Stimulated activated naive CD4-positive, alpha-beta T cell treated with Interleukin-2 at 50 U/mL for 16 hours (primary cell): ENCODE data around the gene QTRT2.

Source experiments
- DNase-seq: peaks from one replicate; lab custom pipeline; 2025; lab: John Stamatoyannopoulos, UW

QTRT2 gene

DNA sequence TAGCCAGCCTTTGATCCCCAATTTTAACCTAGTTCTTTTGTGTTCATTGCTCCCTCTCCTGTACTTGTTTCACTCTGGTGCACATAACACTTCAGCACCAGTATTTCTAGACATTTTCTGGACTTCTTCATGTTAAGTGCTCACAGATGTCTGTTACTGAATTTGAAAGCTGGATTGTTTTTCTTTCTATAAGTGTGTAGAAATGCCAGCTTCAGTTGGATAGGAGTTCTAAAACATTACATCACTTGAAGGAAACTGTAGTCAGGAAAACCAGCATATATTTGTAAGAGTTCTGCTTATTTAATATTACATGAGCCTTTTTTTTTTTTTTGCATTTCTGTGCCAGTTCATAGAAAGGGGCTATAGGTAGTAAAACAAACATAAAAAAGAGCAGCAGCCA lies 21.6 kb downstream of the QTRT2 start:
- DNase-seq: no peak

DNA sequence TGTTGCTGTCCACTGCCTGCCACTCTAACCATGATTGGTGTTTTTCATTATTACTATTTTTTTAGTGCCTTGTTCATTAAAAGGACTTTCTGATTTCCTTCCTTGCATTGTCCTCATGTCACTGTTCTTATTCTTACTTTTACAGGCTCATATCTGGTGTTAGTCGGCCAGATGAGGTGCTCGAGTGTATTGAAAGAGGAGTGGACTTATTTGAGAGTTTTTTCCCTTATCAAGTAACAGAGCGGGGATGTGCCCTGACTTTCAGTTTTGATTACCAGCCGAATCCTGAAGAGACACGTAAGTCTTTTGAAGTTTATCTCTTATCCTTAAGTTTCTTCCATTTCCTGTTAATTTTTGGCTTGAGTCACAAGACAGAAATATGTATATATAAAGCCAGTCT lies 23.2 kb downstream of the QTRT2 start:
- DNase-seq: no peak

DNA sequence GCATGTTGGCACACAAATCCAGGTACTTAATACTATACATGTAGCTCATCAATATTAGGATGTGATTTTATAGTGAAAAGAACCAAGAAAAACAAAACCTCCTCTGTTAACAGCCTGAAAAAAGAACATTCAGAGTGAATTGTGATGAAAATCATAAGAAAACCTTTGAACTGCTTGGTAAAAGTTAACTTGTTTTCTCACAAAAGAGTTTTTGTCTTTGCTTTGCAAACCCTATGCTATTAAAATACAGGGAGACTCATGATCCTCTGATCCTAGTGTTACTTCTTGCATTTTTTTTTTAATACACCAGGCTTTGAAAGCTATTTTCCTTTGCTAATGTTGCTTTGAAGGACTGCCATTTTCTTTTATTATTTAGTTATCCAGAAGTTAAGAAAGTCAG lies 23.7 kb downstream of the QTRT2 start:
- no peak for DNase-seq

DNA sequence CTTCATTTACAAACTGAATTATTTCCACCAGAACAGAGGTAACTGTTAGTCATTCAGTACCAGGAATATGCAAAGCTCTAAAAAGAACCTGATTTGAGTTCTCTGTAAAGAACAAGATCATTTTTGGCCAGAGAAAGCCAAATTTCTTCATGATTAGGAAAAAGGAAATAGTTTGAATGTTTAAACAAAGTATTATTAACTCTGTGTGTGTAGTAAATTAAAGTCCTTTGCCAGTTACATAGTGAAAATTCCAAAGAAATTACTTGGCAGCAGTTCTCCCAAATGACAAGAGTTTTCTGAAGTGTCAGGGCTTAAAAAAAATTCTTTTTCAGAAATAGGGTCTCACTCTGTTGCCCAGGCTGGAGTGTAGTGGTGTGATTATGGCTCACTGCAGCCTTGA lies 24.5 kb downstream of the QTRT2 start:
- DNase-seq: no peak

DNA sequence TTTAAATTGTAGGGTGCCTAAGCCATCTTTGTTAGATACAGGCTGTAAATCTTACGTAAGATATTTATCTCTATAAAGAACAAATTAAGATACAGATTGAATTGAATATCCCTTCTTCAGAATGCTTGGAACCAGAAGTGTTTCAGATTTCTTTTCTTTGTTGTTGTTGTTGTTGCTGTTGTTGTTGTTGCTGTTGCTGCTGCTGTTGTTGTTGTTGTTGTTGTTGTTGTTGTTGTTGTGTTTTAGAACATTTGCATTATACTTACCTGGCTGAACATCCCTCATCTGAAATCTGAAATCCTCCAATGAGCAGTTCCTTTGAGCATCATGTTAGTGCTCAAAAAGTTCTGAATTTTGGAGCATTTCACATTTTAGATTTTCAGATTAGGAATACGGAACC lies 26.6 kb downstream of the QTRT2 start:
- no peak for DNase-seq

DNA sequence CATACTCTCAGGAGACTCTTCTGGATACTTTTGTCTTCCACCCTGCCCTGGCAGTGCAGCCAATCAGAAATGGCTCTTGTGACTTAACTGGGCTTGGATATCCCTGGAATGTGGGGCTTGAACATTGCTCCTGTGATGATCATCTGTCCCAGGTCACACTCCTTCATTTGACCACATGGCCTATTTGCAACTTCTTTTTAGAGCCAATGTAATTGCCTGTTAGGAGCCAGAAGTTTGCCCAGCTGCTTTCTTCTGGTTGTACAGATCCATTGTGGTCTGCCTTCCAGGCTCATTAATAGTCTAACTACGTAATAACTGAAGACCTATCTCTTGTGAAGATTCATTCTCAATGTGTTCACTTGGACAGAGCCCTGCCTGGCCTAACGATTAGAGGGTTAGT lies 29.8 kb downstream of the QTRT2 start:
- no peak for DNase-seq

DNA sequence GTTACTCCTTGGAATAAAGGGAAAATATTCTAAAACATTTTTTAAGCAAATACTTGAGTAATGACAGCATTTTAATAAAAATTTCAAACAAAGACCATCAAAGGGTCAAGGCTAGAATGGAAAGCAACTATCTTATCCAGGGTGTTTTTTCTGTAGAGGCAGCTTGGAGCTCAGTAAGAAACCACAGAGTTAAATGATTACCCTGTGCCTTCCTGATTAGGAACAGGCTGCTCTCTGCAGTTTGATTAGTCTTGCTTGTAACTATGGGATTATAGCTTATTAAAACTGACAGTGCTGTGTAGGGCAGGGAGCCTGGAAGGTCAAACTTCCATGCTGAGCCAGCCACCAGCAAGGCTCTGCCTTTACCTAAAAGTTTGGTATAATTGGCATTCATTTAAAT lies 33.1 kb downstream of the QTRT2 start:
- no peak for DNase-seq

DNA sequence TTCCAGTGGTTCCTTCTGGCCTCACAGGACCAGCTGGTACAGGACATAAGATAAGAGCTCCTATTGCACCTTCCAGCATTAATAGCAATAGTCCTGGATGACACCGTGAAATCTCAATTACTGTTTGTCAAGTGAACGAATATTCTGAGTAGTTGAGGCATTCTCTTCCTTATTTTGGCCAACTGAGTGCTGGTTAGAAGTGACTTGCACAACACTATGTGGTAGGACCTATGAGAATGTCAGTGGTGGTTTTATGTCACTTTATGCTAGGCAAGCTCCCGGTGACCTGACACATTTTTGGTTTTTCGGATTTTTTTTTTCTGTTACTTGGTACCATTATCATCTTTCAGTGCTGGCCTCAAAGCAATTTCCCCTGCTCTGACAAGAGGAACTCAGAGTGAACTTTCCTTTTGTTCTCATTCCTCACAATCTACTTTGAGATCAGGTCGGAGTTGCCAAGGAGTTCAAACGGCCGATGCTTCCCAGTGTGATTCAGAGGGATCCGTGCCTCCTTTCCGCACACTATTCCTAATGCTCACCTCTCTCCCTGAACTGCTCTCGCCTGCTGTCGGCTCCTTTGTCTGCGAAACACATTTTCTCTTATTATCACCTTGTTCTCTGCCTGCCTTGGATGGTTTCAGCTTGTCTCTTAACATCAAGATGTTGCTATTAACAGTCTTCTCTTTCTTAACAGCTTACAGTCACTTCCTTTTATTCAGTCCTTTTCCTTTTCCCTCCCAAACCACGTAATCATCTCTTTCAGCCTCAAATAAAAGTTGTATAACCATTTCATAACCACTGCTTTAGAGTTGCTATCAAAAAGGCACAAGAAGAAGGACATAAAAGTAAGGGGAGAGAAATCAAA lies 35.8 kb downstream of the QTRT2 start:
- no peak for DNase-seq

DNA sequence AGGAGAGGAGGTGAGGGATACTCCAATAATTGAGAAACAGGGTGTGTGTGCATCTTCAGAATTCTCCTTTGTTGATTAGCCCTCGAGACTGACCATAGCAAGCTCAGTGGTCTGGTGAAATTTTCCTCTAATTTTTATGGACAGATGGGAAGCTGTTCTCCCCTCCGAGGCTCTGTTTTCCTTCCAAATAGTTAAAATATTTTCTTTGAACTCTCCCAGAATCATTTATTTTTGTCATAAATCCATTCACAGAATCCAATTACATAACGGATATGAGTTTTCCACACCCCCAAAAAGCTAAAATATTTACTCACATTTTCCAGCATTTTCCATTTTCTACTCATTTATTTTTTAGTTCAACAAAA lies 36.5 kb downstream of the QTRT2 start:
- no peak for DNase-seq

DNA sequence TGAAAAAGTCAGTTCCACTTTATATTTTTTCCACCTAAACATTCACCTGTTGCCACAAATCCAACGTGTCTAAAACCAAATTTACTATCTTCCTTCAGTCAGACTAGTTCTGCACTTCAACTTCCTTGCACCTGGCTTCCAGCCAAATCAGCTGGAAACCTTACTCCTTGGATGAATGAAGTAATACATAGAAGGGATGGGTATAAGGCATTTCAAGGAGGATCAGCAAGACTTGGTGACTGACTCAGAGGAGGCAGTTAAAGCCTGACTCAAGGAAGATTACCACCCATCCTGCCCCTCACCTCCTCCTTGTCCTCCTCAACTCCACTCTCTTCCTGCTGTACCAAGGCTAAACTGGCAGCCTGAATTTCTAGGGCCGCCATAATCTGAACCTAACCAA lies 37.1 kb downstream of the QTRT2 start:
- no peak for DNase-seq

DNA sequence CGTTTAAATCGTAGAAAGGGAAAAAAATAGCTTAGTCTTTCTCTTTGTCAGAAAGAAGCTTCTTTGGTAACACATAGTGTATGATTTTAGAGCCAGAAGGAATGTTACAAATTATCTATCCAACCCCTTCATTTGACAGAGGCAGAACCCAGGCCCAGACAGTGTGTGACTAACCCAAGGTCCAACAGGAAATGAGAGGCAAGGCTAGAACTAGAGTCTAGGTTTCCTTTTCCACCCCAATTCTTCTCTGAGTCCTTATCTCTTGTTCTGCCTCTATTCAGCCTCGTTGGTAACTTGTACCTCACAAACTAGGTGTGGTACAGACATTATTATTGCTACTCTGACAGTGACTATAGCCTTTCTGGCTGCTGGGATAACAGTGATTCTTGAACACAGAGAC lies 39.3 kb downstream of the QTRT2 start:
- no peak for DNase-seq

DNA sequence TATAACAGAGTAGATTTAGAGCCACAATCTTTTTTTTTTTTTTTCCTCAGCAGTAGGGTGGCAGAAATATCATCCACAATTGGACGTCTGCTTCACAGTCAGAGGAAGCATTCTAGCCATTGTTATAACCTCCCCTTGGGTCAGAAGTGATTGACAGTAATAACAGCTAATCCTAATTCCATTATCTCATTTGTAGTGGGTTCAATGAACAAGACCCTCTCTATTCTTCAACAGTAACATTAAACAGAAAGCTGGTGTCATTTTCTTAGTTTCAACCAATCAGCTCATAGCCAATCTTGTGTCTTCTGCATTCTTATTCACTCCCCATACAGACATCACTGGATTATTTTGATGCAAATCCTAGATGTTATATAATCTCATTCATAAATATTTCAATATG lies 44.6 kb downstream of the QTRT2 start:
- DNase-seq: no peak

DNA sequence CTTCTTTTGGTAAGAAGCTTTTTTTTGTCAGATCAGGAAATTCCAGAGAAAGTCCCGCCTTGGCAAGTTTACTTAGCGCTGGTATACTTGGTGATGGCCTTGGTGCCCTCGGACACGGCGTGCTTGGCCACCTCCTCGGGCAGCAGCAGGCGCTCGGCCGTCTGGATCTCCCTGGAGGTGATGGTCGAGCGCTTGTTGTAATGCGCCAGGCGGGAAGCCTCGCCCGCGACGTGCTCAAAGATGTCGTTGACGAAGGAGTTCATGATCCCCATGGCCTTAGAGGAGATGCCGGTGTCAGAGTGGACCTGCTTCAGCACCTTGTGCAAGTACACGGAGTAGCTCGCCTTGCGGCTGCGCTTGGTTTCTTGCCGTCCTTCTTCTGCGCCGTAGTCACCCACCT lies 46.6 kb downstream of the QTRT2 start:
- no peak for DNase-seq

DNA sequence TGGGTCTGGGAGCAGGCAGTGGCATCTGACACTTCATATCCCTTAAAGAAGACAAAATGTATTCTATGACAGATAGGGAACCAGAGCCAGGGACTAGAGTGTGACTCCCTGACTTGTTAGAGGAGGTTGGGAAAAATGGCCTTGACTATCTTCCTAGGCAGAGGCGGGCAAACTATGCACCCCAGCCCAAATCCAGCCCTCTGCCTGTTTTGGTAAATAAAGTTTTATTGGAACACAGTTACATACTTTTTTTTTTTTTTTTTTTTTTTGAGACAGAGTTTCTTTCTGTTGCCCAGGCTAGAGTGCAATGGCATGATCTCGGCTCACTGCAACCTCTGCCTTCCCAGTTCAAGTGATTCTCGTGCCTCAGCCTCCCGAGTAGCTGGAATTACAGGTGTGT lies 47.3 kb downstream of the QTRT2 start:
- no peak for DNase-seq

DNA sequence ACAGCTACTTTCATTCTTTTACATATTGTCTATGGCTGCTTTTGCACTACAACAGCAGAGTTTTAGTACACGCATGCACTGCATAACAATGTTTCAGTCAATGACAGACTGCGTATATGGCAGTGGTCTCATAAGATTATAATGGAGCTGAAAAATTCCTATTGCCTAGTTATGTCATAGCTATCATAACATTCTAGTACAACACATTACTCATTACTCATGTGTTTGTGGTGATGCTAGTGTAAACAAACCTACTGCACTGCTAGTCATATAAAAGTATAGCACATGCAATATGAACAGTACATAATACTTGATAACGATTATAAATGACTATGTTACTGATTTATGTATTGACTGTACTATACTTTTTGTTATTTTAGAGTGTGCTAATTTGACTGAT lies 47.9 kb downstream of the QTRT2 start:
- no peak for DNase-seq

DNA sequence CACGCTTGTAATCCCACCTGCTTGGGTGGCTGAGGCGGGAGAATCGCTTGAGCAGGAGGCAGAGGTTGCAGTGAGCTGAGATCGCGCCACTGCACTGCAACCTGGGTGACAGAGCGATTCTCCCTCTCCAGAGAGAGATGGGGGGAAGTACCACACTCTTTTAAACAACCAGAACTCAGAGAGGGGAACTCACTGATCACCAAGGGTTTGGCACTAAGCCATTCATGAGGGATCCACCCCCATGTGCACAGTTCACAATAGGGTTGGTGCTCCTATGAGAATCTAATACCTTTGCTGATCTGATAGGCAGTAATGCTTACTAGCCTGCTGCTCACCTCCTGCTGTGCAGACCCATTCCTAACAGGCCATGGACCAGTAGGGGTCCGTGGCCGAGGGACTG lies 51.6 kb downstream of the QTRT2 start:
- DNase-seq: no peak

DNA sequence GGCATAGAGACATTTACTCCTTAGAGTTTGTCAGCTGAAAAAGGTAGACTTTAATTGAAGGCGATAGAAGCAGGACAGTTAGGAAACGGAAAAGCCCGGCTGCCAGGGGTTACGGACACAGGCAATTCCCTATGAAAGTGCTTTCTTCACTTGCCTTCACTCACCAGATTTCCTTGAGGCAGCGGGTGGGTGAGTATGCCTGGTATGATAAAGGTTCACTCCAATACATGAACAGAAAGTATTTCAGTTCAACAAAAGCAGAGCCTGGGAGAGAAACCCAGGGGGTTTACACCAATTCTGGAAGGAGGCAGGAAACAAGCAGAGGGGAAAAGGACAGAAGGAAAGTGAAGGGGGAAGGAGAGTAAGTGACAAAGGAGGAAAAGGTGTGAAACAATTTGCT lies 53.9 kb downstream of the QTRT2 start:
- DNase-seq: no peak

DNA sequence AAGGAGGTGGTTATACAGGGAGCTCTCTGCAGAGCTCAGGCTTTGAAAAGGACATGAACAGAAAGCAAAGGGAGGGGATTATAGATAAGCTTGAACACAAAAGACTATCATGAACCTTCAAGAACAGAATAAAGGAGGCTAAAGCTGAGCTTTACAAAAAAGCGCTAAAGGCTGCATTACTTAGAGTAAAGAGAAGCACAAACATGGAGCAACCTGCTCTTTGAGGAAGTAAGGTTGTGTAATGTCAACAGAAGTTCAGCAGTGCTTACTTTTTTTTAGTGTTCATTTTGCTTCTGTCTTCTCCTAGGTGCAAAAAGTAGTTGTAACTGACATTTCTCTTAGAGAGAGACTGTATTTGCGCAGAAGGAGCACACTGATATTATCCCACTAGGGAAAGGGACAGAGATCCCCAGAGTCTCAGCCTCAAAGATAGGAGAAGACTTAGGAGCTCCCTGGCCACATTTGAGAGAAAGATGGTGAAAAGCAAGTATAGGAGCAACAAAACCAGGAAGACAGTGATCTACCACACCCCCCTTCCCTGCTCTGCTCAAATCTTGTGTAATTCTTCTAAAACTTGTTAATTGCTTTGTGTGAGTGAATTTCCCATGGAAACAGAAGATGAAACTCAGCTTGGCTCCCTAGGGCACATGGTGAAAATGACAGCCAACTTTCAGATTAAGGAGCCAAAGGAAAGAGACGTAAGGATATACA lies 54.7 kb downstream of the QTRT2 start:
- no peak for DNase-seq

DNA sequence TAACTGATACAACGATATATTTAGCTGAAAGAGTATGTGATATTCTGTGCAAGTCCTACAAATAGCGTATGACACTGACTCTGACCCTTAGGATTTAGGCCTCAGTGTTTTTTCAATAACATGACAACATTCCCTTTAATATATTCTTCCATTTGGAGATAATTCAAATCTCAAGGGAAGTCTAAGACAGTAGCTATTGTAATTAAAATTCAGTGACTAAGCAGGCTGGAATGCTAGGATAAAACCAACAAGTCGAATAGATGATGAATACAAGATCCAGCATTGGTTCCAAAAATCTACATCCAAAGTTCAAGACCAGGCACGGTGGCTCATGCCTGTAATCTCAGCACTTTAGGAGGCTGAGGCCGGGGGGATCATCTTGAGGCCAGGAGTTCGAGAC lies 56.2 kb downstream of the QTRT2 start:
- no peak for DNase-seq

DNA sequence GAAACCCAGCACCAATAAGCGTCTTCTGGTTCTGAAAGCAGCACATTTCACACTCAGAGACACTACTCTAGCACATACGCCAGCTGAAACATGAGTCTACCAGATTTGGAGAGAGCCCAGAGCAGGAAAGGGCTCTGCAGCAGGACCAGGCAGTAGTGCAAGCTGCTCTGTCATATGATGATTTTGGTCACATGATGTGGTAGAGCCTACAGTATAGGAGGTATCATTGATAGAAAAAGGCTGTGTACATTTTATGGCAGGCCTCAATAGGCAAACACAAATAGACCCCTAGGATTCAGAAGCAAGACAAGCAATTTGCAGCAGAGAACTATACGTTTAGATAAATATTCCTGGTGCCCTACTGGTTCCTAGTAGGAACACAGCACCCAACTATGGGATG lies 58.2 kb downstream of the QTRT2 start:
- DNase-seq: no peak

DNA sequence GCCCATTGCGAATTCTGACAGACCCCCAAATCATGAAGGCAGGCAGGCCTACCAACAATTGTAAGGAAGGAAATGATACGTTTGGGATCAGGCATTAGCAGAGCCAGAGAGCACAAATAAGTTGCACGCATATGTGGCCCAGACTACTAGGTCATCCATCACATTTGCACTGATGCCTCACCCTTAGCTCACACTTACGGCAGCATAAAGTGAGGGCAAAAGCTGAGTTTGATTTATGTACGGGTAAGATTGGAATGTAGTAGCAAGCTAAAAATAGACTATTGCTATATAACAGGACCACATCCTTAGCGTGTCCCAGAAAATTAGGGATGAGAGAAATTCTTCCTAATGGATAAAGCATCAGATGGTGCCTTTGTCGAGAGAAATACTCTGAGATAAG lies 58.6 kb downstream of the QTRT2 start:
- no peak for DNase-seq

DNA sequence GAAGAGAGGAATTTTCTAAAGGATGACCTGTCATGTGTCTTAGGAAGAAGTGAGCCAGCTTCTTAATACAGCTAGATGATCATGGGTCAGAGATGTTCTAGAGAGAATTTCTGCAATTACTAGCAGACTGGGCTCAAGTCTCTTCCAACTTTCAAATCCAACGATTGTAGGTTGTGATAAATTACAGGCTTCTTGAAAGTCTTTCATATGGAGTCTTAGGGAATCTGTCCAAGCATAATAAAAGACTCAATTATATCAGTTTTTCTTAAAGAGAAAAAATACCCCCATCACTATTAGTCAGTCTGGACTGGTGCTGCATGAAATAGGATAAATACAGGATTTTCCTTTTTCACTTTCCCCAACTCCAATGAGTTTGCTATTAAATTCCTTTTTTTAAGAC lies 63.2 kb downstream of the QTRT2 start:
- DNase-seq: no peak

DNA sequence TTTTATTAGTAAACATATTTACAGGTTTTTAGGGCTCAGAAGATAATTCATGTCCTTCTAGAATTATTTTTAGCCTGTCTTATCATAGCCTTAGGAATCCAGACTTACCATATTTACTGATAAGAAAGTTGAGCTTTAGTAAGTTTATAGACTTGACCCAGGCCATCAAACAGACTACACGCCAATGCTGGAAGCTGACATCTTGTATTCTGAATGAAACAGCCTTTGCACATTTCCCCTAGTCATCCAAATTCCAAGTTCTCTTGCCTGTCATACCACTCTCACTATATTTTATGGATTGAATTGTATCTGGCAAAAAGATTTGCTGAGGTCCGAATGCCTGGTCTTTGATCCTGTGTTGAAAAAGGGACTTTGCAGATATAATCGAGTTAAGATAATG lies 63.7 kb downstream of the QTRT2 start:
- DNase-seq: no peak
